Neural cell (in vitro differentiated cells): ENCODE results near the gene YIPF5.

Experiments used
- EP300 ChIP-seq: fragments of 450-650 bp; conservative IDR thresholded peaks from 2 replicates; pipeline ENCODE4 v1.6.1; 2014; ENCODE audit warnings: antibody characterized with exemption, mild to moderate bottlenecking, moderate library complexity; ENCODE audit not compliant: poor library complexity, severe bottlenecking
- POLR2AphosphoS5 ChIP-seq: IDR thresholded peaks from 2 replicates; pipeline ENCODE4 v1.6.1; 2012
- RAD21 ChIP-seq: fragments of 450-650 bp; conservative IDR thresholded peaks from 2 replicates; pipeline ENCODE4 v1.6.1; 2014; ENCODE audit warnings: antibody characterized with exemption, mild to moderate bottlenecking, moderate library complexity
- TAF1 ChIP-seq: IDR thresholded peaks from 2 replicates; pipeline ENCODE4 v1.6.1; 2012; ENCODE audit warnings: low read depth
- TF ChIP-seq, protein P1 (sequence below): fragments of 450-650 bp; IDR thresholded peaks from 2 replicates; pipeline ENCODE4 v1.5.1; 2014; ENCODE audit warnings: antibody characterized with exemption, mild to moderate bottlenecking, moderate library complexity; ENCODE audit not compliant: poor library complexity, severe bottlenecking

DNA sequence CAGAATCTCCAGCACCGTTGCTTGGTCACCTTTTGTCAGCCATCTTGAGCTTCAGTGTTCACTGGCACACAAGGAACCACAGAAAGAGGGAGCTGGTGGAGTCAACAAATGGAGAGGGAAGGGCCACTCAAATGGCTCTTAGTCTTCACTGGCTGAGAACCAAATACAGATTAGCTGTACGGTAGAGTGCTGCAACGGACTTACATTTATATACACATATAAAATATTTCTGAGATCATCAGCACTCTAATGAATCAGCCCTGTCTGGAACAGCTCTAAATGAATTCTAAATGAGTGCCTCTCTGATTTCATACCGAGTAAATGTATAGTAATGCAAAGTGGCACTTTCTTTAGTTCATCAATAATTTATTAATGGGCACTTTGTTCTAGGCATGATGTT is 25.0 kb upstream of the YIPF5 start:
- TF ChIP-seq, protein P1, sequence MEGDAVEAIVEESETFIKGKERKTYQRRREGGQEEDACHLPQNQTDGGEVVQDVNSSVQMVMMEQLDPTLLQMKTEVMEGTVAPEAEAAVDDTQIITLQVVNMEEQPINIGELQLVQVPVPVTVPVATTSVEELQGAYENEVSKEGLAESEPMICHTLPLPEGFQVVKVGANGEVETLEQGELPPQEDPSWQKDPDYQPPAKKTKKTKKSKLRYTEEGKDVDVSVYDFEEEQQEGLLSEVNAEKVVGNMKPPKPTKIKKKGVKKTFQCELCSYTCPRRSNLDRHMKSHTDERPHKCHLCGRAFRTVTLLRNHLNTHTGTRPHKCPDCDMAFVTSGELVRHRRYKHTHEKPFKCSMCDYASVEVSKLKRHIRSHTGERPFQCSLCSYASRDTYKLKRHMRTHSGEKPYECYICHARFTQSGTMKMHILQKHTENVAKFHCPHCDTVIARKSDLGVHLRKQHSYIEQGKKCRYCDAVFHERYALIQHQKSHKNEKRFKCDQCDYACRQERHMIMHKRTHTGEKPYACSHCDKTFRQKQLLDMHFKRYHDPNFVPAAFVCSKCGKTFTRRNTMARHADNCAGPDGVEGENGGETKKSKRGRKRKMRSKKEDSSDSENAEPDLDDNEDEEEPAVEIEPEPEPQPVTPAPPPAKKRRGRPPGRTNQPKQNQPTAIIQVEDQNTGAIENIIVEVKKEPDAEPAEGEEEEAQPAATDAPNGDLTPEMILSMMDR = no peak
- TF ChIP-seq RAD21 (no peak), EP300 (no peak), POLR2AphosphoS5 (no peak), TAF1 (no peak)
